ENCODE data around the gene NEDD9.

Gene NEDD9

DNA sequence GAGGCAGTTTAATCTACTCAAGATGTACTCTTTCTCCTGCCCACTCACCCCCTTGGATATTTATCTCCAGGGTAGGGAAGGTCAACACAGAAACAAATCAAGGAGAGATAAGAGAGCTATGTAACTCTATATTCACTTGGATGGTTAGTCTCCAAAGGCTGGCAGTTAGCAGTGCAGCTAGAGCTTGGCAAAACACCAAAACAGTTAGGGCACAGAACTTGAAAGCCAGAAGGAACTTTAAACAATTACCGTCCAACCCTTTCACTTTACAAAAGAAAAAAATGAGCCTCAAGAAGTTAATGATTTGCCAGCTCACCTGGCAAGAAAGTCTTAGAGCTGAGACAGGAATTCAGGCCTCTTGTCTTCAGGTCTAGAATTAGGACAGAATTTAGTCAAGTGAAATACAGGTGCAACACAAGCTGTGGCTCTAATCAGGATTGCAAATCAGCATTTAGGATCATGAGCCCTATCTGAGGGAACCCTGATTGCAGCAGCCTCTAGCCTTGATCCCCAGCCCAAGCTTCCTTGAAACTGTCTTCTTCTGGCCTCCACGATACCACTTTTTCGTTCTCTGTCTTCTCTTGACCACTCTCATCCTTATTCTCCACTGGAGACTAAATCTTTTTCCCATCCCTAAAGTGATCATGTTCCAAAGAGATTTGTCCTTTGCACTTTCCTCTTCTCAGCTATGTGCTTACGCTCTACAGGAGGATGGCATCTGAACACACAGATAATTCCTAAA is 14.9 kb downstream of the NEDD9 start:
- no peak for DNase-seq

DNA sequence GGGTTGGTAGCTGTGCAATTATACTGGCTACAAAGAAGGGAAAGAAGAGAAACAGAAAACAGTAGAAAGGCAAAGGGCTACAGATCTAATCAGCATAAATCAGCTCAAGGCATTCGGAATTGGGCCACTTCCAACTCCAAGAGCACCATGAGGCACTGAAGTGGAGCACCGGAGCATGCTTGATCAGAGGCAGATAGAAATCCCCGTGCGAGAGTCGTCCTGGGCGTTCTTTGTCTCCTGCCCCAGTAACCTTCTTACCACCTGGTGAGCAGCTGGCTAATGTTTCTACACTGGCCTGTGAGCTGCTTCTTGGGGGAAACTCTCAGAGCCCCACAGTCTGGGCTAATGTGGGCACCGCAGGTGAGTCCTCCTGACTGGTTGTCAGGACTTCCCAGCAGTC is 16.7 kb downstream of the NEDD9 start:
- DNase-seq, result peak; percentile 43

DNA sequence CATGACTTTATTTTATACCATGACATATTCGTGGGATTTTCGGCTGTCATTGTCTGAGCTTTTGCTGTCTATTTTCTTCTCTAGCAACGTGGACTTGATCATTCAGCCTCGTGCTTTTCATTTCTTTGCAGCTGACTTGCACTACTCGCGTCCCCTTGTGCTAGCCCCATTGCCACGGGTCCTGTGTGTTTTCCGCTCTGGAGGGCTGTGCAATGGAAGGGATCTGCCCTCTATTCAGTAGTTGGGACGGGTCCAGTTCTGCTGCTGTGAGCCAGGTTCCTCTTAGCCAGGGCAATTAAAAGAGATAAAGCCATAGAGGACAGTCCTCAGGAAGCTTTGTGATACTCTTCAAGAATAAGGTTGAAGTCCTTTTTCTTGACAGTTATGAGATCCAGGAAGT is 17.6 kb downstream of the NEDD9 start:
- DNase-seq, result no peak

DNA sequence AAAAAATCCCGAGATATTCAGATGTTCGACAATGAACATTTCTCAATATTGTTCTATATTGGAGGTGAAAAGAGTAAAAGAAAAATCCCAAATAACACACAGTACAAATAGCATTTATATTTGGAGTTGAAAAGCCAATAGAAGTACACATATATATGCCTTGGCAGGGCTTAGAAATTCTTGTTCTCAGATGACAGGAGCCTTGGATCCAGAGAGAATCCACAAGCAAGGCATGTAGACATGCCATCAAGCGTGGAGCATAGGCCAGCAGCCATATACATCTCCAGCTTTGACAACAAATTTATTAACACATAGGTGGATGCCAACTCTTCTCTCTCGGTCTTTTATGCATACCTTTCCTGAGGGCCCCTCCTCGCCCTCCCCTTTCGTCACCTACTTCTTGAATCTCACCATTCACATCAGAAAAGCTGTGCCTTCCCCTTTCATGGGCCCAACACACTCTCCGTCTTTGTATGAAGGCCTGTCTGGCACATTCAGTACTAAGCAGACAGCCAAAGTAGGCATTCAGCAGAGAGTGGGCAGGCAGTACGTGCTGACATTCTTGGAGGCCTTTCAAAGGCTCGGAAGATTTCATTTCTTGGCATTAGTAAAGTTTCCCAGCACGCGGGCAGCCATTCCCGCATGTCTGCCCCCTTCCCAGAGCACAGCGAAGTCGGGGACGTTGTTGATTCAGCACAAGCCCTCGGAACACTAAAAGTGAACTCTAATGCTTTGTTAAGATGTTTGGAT is 18.2 kb downstream of the NEDD9 start:
- no peak for DNase-seq

DNA sequence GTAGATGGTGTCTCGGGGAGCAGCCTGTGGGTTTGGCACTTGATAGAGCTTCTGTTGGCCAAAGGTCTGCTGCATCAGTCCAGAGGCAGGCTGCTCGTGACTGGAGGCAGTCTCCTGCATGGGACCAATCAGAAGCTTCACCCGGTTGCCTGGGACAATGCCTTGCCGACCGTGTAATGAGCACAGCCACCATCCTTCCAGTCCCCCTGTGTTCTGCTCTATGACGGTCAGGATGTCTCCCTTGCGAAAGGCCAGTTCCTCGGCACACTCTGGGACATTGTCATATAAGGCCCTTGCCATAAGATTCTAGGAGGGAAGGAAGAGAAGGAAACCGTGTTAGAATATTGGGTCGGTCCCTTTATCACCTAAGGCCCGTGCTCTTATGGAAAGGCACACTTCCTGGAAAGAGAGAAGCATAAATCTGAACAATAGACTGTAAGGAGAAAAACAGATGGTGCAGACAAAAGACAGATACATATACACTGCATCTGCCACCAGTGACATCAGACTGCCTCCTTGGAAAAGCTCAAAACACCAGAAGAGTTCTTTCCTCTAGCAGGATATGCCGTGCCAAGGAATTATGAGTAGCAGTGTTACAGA is 18.9 kb downstream of the NEDD9 start:
- DNase-seq, result peak; percentile 41

DNA sequence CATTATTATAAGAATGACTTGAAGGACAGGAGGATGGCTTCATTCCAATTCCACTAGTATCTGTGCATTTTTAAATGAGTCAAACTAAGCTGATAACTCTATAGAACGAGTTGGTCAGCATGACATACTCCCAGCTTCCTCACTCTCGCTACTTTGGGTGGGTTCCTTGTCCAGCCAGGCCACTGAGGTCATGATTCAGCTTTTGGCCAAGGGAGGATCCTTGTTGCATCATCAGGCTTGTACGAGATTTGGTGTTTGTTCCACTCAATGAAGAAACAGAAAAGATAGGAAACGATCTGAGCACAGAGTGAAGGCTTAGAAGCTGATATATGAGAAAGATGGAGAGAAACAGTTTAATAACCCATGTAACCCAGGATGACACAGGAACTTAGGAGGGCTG is 19.8 kb downstream of the NEDD9 start:
- no peak for DNase-seq

DNA sequence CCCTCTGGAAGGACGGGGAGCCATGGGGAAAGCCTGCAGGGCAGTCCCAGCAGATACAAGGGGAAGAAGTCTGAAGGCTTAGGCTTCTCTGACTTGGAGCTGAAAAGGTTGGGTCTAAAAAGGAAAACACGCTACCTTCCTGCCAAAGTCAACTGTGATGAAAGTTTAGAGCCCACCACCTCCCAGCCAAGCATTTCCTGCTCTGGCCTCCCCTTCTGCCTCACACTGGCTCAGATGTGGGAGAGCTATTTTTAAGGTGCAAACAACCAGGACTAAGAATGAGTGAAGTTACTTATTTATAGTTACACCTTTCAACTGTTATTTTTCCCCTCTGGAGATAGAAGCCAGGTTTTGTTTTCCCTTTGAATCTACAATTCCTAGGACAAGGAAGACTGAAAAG is 21.2 kb downstream of the NEDD9 start:
- DNase-seq, result no peak

DNA sequence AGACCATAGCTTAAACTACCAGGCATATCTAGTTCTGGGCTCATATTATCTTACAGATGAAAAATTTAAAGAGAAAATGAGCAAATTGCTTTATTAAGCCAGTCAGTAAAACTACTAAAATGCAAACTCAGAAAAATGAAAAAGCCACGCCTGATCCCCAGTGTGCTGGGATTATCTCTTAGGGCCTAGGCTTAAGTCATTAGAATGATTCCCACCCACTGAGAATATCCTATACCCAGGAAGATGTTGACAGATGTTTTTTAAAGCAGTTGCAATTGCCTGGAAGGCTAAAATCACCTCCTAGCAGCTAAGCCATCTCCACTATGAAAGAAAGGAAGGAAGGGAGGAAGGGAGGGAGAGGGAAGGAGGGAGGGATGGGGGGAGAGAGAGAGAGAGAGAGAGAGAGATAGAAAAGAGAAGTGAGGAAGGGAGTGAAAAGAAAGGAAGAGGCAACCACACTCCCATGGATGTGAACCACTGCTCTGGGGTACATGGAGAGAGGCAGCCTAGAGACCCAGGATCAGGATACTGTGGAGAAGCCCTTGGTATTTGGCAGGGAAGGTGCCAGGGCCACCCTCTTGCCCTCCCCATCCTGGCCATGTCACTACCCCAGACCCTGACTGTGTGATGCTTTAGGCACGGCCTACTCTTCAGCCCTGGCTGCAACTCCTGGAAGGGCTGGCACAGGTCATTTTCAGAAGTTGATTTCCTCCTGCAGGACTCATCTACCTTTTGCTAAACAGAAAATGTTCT is 21.9 kb downstream of the NEDD9 start:
- DNase-seq, result no peak

DNA sequence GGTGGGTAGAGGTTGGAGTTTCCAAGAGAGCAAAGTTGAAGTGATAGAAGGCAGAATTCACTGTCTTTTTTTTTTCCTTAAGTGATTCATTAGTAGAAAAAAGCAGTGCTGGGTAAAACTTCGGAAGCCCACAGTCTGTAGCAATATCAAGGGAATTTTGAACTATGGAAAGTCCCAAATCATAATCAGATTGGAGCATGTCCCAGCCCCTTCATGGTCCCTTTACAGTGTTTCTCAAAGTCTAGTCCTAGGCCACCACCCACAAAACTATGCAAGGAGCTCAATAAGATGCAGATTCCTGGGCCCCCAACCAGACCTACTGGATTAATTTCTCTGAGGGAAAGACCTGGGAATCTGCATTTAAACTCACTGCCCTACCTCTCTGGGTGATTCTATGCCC is 22.6 kb downstream of the NEDD9 start:
- no peak for DNase-seq

DNA sequence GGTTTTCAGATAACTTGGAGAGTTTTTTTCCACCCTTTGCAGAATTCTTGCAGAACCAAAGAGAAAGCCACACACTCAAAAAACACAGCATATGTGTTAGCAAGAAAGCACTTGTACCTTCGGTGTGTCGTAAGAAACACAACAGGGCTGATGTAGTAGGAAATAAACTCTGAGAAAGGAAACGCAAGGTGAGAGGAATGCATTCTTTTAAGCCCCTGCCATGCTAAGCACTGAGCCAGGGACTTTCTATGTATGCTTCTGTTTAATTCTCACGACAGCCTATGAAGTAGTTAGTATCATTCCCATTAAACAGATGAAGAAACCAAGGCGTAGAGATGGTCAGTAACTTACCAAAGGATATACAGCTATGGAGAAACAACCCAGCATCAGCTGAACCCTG is 23.1 kb downstream of the NEDD9 start:
- no peak for DNase-seq

DNA sequence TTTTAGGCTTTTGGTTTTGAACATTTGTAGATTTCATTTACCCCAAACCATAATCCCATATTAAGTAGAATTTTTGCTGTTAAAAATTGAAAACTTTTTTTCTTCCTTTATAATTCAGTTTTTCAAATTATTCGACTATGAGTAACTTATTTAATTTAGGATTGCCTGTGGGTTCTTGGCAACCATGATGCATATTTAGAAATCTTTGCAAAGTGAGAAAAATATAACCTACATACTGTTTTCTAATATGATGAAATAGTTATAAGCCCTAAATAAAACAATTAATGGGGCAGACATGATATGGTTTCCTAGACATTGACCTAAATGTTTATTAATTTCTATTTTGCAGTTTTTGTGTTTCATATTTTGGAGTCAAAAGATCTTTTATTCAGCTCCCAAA is 23.6 kb downstream of the NEDD9 start:
- no peak for DNase-seq

DNA sequence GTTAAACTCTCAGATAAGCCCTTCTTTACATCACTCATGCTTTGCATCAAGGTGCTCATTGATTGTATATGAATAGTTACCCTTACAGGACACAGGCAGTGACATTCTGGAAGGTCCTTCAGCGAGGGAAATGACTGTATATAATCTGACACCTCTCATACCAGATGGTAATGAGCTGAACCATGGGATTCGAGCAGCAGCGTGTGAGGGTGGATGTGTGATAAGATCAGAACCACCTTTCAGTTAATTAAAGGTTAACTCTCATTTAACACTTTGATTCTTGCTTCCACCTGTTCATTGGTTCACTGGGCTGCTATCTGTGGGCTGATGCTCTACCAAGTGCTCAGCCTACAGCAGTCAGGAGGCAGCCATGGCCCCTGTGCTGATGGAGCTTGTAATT is 24.2 kb downstream of the NEDD9 start:
- no peak for DNase-seq

DNA sequence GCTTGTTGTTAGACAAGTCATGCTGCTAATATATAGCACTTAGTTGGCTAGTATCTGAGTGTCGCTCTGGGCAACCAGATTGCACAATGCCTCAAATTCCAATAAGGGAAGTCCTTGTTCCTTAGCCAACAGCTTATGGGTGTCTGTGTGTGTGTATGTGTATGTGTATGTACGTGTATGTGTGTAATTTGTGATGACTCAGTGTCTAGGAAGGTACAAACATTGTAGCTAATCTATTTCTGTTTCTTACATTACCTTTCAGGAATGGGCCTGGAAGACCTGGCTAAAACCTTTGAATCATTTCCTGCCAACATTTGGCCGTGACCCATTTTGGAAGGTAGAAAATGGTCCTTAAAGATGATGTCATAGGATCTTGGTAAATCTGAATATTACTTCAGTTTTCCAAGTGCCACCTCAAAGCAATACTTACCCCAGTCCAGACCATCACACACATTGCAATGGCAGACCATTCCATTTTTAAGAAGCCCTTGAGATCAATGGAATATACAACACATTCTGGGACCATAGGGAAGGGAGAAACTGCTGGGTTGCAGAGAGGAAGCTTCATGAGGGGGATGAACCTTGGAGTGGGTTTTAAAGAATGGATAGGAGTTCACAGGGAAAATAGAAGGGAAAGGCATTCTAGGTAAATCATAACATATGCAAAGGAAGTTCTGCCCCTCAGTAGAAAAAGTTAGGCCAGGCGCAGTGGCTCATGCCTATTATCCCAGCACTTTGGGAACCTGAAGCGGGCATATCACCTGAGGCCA is 25.1 kb downstream of the NEDD9 start:
- no peak for DNase-seq

DNA sequence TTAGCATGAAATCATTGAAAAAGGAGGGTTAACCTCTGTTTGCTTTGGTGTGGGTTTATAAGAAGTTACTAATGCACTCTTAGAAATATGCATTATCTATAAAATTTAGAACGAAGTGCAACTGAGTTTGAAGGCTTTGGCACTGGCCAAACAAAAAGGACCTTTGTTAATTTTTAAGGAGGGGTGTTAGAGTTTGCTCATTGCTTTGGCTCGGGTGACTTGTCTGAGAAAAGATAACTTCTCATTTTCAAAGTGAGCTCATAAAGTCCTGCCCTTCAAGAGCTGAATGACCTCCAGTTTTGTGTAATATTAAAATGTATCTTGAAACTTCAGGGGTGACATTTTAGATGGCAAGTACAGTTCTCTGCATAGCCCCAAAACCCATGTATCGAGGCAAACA is 25.9 kb downstream of the NEDD9 start:
- no peak for DNase-seq

DNA sequence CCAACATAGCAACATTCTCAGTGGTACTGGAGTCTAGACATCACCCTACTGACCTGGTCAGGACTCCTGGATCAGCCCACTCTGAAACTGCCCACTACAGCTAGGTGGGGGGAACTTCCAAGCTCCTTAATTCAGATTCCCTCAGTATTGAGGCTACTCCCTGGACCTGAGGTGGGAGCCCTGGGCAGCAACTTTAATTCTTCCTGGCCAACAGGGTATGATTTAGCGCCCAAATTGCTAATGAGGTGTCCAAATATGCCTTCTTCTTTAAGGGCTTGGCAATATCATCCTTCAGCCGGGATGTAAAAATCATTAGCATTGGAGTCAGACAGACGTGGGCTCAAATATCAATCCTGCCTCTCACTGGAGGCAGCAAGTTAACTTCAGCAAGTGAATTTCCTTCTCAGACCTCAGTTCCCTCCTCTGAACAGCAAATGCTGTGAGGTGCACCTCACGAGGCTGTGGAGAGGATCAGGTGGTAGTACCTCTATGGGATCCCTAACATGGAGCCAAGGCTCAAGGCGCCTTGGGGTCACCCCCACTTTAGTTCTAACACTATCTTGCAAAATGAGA is 27.6 kb downstream of the NEDD9 start:
- DNase-seq, result no peak

DNA sequence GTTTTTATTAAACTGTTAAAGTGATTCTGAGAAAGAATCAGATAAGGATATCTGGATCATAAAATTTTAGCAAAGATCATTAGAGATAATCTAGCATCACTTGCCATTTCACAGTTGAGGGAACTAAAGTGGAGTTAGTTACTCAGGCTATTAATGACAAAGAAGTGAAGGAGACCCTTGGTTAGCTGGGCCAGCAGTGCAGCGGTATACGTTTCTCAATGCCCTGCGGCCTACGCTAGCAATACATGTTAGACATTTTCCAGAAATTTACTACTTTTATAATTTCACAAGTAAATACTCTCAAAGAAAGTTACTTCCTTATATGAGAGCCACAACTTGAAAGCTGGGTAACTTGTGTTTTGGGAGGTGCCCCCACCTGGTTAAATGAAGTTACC is 28.5 kb downstream of the NEDD9 start:
- DNase-seq, result no peak

DNA sequence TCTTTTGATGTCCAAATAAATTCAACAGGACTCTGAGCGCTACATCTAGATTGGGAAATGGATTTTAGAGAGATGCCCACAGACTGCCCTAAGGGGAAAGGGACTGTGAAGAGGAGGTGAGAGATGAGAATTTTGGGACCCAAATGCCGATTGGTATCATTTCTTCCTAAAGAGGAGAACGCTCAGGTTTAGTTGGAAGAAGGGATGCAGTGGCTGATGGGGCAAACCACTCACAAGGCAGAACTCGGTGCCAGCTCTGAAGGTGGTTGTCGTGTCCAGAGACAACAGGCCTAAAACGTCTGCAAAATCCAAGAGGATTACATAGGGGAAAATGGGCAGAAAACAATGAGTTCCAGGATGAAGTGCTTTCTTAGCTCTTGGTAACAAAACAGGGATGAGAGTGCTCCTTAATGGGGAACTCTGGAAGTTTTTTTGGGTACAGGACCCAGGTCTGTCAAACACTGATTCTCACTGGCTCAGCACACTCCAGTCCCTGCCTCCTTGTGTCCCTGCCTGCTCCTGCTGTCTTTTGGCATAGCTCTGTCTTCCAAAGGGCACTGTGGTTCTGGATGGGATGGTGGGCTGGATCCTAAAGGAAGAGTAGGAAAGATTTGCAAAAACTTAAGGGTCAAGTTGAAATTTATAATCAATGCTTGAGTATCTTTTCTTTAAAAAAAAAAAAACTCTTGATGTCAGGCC is 29.0 kb downstream of the NEDD9 start:
- no peak for DNase-seq

DNA sequence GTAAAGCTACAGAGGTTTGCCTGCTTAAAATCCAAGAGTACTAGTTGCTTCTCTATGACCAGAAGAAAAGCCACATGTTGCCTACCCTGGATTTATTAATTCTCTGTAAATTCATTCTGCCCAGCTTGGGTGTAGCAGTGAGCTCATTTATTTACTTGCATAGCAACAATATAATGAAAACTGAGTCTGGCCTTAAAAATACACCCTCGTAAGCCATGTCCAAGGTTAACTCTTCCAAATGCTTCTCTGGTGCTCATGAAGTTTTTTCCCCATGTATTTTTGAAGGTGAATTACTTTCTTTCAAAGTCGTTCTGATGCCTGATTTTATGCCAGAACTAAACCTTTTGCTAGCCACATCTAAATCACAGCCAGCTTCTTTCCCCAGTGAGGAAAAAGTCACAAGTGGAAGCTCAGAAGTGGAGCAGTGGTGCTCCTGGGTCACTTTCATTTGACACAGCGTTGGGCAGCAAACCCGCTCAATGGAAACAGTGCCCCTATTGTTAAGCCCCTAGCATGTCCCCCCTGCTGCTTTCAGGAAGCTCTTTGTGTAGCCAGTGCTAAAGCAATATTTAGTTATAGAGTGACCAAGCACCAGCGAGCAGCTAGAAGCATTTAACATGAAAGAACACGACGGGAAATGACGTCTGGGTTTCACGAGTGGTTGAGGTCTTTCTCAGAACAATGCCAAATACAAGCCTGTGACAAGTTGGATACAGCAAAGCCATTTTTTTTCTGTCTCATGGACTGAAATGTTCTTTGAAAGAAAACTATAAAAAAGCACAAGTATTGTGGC is 29.8 kb downstream of the NEDD9 start:
- DNase-seq, result peak; percentile 66

DNA sequence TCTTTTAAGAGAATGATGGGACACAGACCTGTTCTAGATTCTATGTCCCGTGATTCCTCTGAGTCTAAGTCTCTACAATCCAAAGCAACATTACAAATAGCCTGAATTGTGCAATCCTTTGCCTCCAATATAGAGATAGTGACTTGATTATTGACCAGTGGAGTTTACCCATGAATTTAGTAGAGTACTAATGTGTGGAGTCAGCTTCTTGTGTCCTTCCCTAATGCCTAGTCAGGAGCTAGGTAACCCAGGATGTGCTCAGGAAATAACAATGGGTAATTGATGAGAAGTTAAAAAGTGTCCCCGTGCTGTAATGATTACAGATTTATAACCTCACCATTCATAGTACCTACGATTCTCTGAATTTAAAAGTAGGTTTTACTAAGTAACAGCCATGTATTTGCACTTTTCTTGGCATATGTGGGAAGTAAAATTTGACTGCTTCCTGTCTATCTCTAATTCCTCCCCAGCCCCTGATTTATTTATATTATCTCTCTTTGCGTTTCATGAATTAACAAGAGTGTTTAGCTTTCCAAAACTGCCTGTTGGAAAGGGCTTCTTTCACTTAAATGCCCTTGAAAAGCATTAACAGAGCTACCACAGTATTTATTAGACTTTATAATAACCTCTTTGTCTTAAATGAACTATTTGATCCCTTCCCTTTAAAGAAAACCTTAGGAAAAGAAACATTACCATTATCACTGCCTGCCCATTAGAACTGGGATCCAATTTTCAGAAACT is 30.5 kb downstream of the NEDD9 start:
- no peak for DNase-seq

DNA sequence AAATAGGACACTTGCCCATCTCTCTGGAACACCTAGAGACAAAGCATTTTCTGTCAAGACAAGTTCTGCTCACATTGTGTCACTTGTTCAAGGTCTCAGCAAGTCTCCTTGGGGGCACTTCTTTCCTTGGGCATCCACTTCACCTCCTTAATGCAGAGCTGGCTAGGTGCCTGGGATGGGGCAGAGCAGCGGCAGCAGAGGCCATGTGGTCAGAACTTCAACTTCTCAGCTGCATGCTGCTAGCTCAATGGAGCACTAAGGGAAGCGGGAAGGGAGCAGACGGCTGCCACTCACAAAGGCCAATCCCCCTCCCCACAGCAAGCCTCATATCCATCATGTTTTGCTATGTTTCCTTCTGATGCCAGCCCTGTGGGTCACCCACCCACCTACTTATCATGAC is 31.5 kb downstream of the NEDD9 start:
- no peak for DNase-seq

All from retina (tissue), 1 donor.